HL-60 (cell line): ENCODE data around the gene PHACTR3.

Source experiments
- DNase-seq, 2 experiments: peaks; one replicate each; pipeline ENCODE4 v3.0.0-alpha.2; 2010 to 2020; ENCODE audit warnings: low read depth in 1 of 2, low spot score in 1 of 2
- H3K27ac ChIP-seq: fragments of 250-450 bp; sonication (Bioruptor Pico); replicated peaks from 2 replicates; pipeline ENCODE4 v1.5.1; 2020; ENCODE audit warnings: mild to moderate bottlenecking, moderate library complexity
- H3K27me3 ChIP-seq: fragments of 250-450 bp; sonication (Bioruptor Pico); 2 replicates; pipeline ENCODE4 v1.5.1; 2021; ENCODE audit warnings: mild to moderate bottlenecking, moderate library complexity; ENCODE audit not compliant: insufficient read depth, poor library complexity, severe bottlenecking
- H3K4me3 ChIP-seq: replicated peaks from 2 replicates; pipeline ENCODE4 v1.5.1; 2011; ENCODE audit warnings: mild to moderate bottlenecking, control low read depth, low read length; ENCODE audit not compliant: insufficient read depth
- CTCF ChIP-seq: IDR thresholded peaks from one replicate; pipeline ENCODE4 v1.5.1; 2011; ENCODE audit warnings: low read length, control low read depth, inconsistent platforms; ENCODE audit not compliant: insufficient read depth
- GABPA ChIP-seq: IDR thresholded peaks from 2 replicates; pipeline ENCODE4 v1.6.1; 2012; ENCODE audit warnings: low read depth
- POLR2AphosphoS5 ChIP-seq: IDR thresholded peaks from 2 replicates; pipeline ENCODE4 v1.6.1; 2012; ENCODE audit warnings: low read depth
- REST ChIP-seq: IDR thresholded peaks from 2 replicates; pipeline ENCODE4 v1.6.1; 2012; ENCODE audit warnings: low read depth; ENCODE audit not compliant: insufficient replicate concordance
- SPI1 ChIP-seq: IDR thresholded peaks from 2 replicates; pipeline ENCODE4 v1.6.1; 2012; ENCODE audit warnings: low read depth, mild to moderate bottlenecking, borderline replicate concordance

PHACTR3 gene

GRCh38 chr20:59571151-59571550 is 33.2 kb upstream of the PHACTR3 start:
- H3K27me3 ChIP-seq: peaks cover 5% of the 10 kb centered on the region
- H3K27ac ChIP-seq: no peak overlapping the region
- TF ChIP-seq GABPA (no peak), SPI1 (no peak), CTCF (no peak), REST (no peak), POLR2AphosphoS5 (no peak)
- DNase-seq: no peak
- H3K4me3 ChIP-seq: no peak overlapping the region

- TF ChIP-seq GABPA (no peak), CTCF (peak; percentile 81), SPI1 (no peak), POLR2AphosphoS5 (no peak)
- peaks cover 11% of the 10 kb centered on the region for H3K27me3 ChIP-seq
Observed at GRCh38 chr20:59571551-59572314, 32.6 kb upstream of the PHACTR3 start.

GRCh38 chr20:59572515-59572914 is 31.8 kb upstream of the PHACTR3 start:
- no peak for DNase-seq
- H3K4me3 ChIP-seq: no peak overlapping the region
- TF ChIP-seq POLR2AphosphoS5 (no peak), REST (no peak), SPI1 (no peak), GABPA (no peak), CTCF (no peak)
- no peak overlapping the region for H3K27ac ChIP-seq
- H3K27me3 ChIP-seq: peaks cover 14% of the 10 kb centered on the region

More at GRCh38 chr20:59571551-59572314, 32.6 kb upstream of the PHACTR3 start:
- no peak overlapping the region for H3K27ac ChIP-seq
- H3K4me3 ChIP-seq: peak overlapping the region; percentile 37
- peak; percentile 28 to 52 for DNase-seq

GRCh38 chr20:59573837-59574236 is 30.5 kb upstream of the PHACTR3 start:
- H3K4me3 ChIP-seq: no peak overlapping the region
- no peak for TF ChIP-seq SPI1
- TF ChIP-seq REST: no peak
- no peak for TF ChIP-seq CTCF
- no peak for TF ChIP-seq GABPA
- no peak for TF ChIP-seq POLR2AphosphoS5
- DNase-seq: no peak
- peaks cover 23% of the 10 kb centered on the region for H3K27me3 ChIP-seq
- no peak overlapping the region for H3K27ac ChIP-seq
